Smooth muscle cell (in vitro differentiated cells): ENCODE data around the gene PTPRK. TPM values are rescaled to one million over a fixed set of nuclear protein-coding genes. Genes with fewer than 3 reads are reported as not detected.

Experiments used
- DNase-seq: peaks from one replicate; lab custom pipeline; 2025; ENCODE audit not compliant: unreplicated experiment; lab: John Stamatoyannopoulos, UW
- H2AFZ ChIP-seq: fragments of 200-600 bp; sonication (generic); 2 replicates; pipeline ENCODE4 v1.6.0; 2016; ENCODE audit warnings: antibody characterized with exemption, low read depth, mild to moderate bottlenecking
- H3F3A ChIP-seq: fragments of 200-600 bp; sonication (generic); 2 replicates; pipeline ENCODE4 v1.6.0; 2017; ENCODE audit warnings: antibody characterized with exemption, low read depth
- H3K27ac ChIP-seq: fragments of 200-600 bp; sonication (generic); 2 replicates; pipeline ENCODE4 v1.5.1; 2016; ENCODE audit warnings: low read depth, mild to moderate bottlenecking
- H3K27me3 ChIP-seq: fragments of 200-600 bp; sonication (generic); 2 replicates; pipeline ENCODE4 v1.6.1; 2016; ENCODE audit warnings: low read depth, mild to moderate bottlenecking
- H3K36me3 ChIP-seq: fragments of 200-600 bp; sonication (generic); 2 replicates; pipeline ENCODE4 v1.5.1; 2016; ENCODE audit warnings: low read depth
- H3K4me1 ChIP-seq: fragments of 200-600 bp; sonication (generic); 2 replicates; pipeline ENCODE4 v1.5.1; 2016; ENCODE audit warnings: low read depth
- H3K4me2 ChIP-seq: fragments of 200-600 bp; sonication (generic); 2 replicates; pipeline ENCODE4 v1.6.0; 2016; ENCODE audit warnings: mild to moderate bottlenecking
- H3K4me3 ChIP-seq: fragments of 200-600 bp; sonication (generic); 2 replicates; pipeline ENCODE4 v1.5.1; 2016; ENCODE audit warnings: mild to moderate bottlenecking
- H3K79me2 ChIP-seq: fragments of 200-600 bp; sonication (generic); 2 replicates; pipeline ENCODE4 v1.6.0; 2016; ENCODE audit warnings: low read depth, mild to moderate bottlenecking
- H3K9ac ChIP-seq: fragments of 200-600 bp; sonication (generic); 2 replicates; pipeline ENCODE4 v1.6.0; 2016; ENCODE audit warnings: low read depth
- H3K9me3 ChIP-seq: fragments of 200-600 bp; sonication (generic); replicated peaks from 2 replicates; pipeline ENCODE4 v1.5.1; 2016; ENCODE audit warnings: low read depth
- H4K20me1 ChIP-seq: fragments of 200-600 bp; sonication (generic); 2 replicates; pipeline ENCODE4 v1.6.0; 2016; ENCODE audit warnings: low read depth
- CTCF ChIP-seq: fragments of 200-600 bp; sonication (generic); IDR thresholded peaks from 2 replicates; pipeline ENCODE4 v1.5.1; 2017; ENCODE audit warnings: borderline replicate concordance, mild to moderate bottlenecking, antibody characterized with exemption; ENCODE audit not compliant: insufficient read depth, poor library complexity, severe bottlenecking
- WGBS: methylation state at CpG from one replicate; pipeline ENCODE4 v1.1.7; 2016; ENCODE audit warnings: low lambda C conversion rate; 5-methylcytosine and 5-hydroxymethylcytosine counted together
- polyA plus RNA-seq: library from polyadenylated mRNA; unstranded; fragments of >200 nt; fragmentation: Nextera tagmentation; extraction: Ambion mirVana; gene quantifications from 2 replicates; pipeline ENCODE4 v1.2.1, GENCODE V29; 2016
- total RNA-seq: library from RNA; depleted of rRNA; stranded (reverse); fragments of >200 nt; gene quantifications from 2 replicates; pipeline ENCODE4 v1.2.3, GENCODE V29; 2014

Gene PTPRK
- total and polyA plus RNA-seq, 2 experiments from 2014 or later = 21.7 to 50.4 TPM

DNA sequence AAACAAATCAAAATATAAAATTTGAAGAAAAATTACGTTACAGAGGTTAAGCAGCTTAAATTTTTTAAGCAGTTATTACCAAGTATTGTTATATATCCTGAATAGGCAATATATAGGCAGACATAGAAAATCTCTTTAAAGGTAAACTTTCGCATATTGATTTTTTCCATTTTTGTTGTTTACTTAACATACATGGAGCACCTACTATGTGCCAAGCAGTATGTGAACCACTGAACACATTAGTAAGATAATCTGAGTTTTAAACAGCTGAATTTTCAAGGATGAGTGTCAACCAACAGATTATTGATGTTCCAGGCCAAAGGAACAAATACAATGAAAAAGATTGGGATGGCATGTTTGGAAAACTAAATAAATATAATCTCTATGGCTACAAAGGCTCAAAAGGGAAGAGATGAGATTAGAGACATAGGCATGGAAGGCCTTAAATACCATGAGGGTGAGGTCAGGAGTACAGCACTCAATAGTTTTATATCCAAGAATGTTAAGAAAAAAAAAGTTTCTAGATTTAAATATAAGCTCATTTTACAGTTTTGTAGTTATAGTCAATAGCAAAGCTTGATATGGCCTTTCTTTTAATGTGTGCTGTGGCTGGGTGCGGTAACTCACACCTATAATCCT is 277.5 kb downstream of the PTPRK start:
- no peak for TF ChIP-seq CTCF
- Histone ChIP-seq H3K9me3 (no peaks in the 10 kb centered on the region), H3K36me3 (no peaks in the 10 kb centered on the region), H3K27ac (no peak overlapping the region), H3K4me2 (no peak overlapping the region), H3K9ac (no peak overlapping the region), H3K79me2 (no peaks in the 10 kb centered on the region), H3K4me1 (peaks cover 6% of the 10 kb centered on the region), H3K27me3 (no peaks in the 10 kb centered on the region), H4K20me1 (no peaks in the 10 kb centered on the region), H3F3A (no peaks in the 10 kb centered on the region), H2AFZ (no peak overlapping the region), H3K4me3 (no peak overlapping the region)
- no peak for DNase-seq
- WGBS = 98% methylated on average over 3 of the region's 3 CpGs

GRCh38 chr6:128241216-128241615 is 279.2 kb downstream of the PTPRK start:
- Histone ChIP-seq H3K4me2 (no peak overlapping the region), H4K20me1 (no peaks in the 10 kb centered on the region), H3K4me3 (no peak overlapping the region), H3F3A (no peaks in the 10 kb centered on the region), H3K9ac (no peak overlapping the region), H2AFZ (no peak overlapping the region), H3K36me3 (no peaks in the 10 kb centered on the region), H3K27ac (no peak overlapping the region), H3K9me3 (no peaks in the 10 kb centered on the region), H3K79me2 (no peaks in the 10 kb centered on the region), H3K4me1 (no peaks in the 10 kb centered on the region), H3K27me3 (no peaks in the 10 kb centered on the region)
- no peak for DNase-seq
- 84% methylated on average over 3 of the region's 3 CpGs for WGBS
- no peak for TF ChIP-seq CTCF

DNA sequence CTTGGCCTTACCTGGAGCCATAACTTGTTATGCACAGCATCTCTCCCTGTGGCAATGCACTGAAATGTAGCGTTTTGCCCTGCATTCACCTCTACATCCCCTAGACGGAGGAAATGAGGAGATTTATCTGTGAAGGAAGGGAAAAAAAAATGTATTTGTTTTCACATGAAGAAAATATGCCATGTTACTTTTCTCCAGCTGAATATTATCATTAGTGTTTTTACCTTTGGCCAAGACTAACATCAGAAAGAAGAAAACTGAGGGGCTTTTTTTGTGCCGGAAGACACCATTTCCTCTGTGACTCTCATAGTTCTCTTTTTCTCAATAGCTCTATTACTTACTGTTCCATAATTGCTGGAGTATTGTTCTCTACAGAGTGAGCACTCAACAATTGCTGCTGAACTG is 280.4 kb downstream of the PTPRK start:
- no peak overlapping the region for H3K27ac ChIP-seq
- no peak overlapping the region for H3K4me3 ChIP-seq
- H4K20me1 ChIP-seq = no peaks in the 10 kb centered on the region
- no peaks in the 10 kb centered on the region for H3F3A ChIP-seq
- H3K4me1 ChIP-seq = no peaks in the 10 kb centered on the region
- no peak overlapping the region for H3K4me2 ChIP-seq
- no peak for DNase-seq
- 91% methylated on average over 3 of the region's 3 CpGs for WGBS
- H3K36me3 ChIP-seq = no peaks in the 10 kb centered on the region
- no peak for TF ChIP-seq CTCF
- no peaks in the 10 kb centered on the region for H3K27me3 ChIP-seq
- H3K9me3 ChIP-seq = no peaks in the 10 kb centered on the region
- no peak overlapping the region for H2AFZ ChIP-seq
- no peak overlapping the region for H3K9ac ChIP-seq
- no peaks in the 10 kb centered on the region for H3K79me2 ChIP-seq

DNA sequence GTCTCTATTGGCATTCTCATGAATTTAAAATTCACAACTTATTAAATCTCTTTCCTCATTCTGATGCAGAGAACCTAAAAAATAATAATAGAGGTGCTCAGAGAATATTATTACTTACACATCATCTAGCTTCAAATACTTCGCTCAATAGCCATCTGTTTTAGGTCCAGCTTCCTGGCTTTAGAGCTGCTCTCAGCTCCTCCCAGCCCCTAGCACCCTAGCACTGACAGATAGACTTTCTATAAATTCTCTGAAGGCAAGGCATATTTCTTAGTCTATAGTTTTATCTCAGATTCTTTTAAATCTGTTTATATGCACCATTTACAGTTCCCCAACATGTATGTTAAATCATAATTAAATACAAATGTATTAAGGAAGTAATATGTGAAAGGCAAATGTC is 281.3 kb downstream of the PTPRK start:
- TF ChIP-seq CTCF = no peak
- Histone ChIP-seq H3K4me3 (no peak overlapping the region), H3K9me3 (no peaks in the 10 kb centered on the region), H2AFZ (no peak overlapping the region), H3K4me2 (no peak overlapping the region), H3K79me2 (no peaks in the 10 kb centered on the region), H3K4me1 (no peaks in the 10 kb centered on the region), H3K27me3 (no peaks in the 10 kb centered on the region), H3K9ac (no peak overlapping the region), H4K20me1 (no peaks in the 10 kb centered on the region), H3K36me3 (no peaks in the 10 kb centered on the region), H3K27ac (no peak overlapping the region), H3F3A (no peaks in the 10 kb centered on the region)
- no peak for DNase-seq
- WGBS = 89% methylated on average over 1 of the region's 1 CpG
